Renal pelvis (tissue), 4 donors: ENCODE results near the gene STON2. TPM values are rescaled to one million over a fixed set of nuclear protein-coding genes. Genes with fewer than 3 reads are reported as not detected.
"Not testable (repeated sequence)": the region's sequence is repeated elsewhere in the genome, so short reads cannot be mapped to it uniquely, and the experiment has no call there.

Experiments used
- DNase-seq: peaks from one replicate; pipeline ENCODE4 v3.0.0-alpha.2; 2013
- polyA plus RNA-seq, 3 donors: library from polyadenylated mRNA; unstranded; fragments of 120-200 nt; gene quantifications; one replicate each; pipeline ENCODE4 v1.2.1, GENCODE V29; 2013; ENCODE audit not compliant: insufficient read length in 3 of 3

STON2 gene
- polyA plus RNA-seq, 3 donors, result 39.6 to 68.3 (median 54.3) TPM

DNA sequence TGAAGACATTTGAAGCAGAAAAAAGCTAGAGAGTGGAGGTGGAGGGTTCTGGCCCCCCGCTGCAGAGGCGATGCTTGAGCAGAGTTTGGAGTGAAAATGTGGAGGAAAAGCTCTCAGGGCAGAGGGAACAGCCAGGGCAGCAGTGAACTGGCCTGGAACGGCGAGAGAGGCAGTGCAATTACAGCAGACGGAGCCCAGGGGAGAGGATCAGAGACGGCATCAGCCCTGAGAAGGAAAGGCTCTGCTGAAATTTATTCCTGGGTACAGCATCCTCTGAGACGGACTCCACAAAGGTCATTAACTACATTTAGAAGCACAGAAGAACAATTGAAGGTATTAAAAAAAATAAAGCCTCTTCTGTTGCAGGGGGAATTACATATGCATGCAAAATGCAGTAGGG, 14.2 kb downstream of the STON2 start:
- no peak for DNase-seq

DNA sequence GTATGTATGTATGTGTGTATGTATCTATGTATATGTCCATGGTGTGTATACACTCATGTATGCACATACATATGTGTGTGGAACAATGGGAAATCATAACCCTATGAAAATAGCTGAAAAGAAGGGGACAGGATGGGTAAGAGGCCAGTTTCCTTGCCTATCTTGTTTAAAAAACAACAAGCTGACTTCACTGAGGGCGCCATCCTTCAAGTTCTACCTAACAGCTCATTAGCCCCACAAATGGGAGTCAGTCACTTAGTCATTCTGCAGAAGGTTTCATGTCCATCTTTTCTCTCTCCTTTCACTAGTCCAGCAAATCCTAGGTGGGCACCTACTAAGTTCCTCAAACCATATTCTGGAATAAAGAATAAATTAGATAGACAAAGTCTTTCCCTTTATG, 14.7 kb downstream of the STON2 start:
- DNase-seq, result no peak

- peak; percentile 64 for DNase-seq
Measured at GRCh38 chr14:81384900-81385299, 15.2 kb downstream of the STON2 start.

GRCh38 chr14:81382517-81383225, 17.5 kb downstream of the STON2 start:
- DNase-seq, result no peak

DNA sequence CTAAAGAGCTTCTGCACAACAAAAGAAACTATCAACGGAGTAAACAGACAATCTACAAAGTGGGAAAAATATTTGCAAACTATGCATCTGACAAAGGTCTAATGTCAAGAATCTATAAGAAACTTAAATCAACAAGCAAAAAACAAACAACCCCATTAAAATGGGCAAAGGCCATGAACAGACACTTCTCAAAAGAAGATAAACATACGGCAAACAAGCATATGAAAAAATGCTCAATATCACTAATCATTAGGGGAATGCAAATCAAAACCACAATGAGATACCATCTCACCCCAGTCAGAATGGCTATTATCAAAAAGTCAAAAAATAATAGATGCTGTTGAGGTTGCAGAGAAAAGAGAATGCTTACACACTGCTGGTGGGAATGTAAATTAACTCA, 20.1 kb downstream of the STON2 start:
- not testable (repeated sequence) for DNase-seq

DNA sequence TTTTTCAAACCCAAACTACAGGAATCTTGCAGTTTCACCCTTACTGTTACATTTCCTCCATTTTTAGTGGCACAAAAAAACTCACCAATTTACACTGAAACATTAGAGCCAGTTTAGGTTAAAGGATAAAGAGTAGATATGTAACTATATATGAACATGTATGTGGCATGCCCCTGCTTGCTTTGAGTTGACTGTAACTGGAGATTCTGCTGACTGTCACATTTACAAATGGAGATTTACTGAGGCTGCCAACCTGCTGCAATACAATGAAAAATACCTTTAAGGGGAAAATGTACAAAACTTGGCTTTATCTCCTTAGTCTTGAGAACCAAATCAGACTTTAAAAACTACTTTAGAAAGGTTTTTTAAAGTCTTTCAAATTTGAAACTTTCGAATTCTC, 28.3 kb downstream of the STON2 start:
- DNase-seq, result no peak

DNA sequence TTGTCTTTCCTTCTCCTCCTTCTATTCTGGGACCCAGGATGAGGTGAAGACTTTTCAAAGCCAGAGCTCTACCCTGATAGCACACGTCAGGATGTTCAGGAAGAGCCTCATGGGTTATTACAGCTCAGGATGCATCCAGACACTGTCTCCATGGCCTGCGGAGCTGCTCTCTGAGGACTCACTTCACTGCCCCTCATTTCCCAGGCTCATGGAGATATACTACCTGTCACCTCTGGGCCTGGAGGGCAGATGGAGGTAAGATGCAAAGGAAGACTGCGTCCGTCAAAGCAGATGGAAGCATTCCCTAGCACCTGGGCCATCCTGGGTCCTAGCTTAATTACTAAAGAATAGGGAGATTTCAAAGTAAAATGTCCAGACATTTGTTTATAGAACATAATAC, 32.6 kb downstream of the STON2 start:
- DNase-seq, result peak; percentile 27

DNA sequence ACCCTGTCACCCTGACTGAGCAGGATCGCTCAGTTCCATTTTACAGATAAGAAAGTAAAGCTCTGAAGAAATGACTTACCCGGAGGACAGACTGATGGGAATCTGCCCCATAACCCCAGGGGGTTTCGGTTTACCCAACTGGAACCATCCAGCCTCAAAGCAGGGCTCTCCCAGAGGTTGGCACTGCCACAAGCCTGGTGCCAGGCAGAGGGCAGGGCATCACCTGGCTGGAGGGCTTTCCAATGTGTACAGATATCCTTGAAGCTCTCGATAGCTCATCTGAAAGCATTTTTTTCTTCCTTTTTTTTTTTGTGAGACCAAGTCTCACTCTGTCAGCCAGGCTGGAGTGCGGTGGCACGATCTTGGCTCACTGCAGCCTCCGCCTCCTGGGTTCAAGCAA, 33.2 kb downstream of the STON2 start:
- no peak for DNase-seq

DNA sequence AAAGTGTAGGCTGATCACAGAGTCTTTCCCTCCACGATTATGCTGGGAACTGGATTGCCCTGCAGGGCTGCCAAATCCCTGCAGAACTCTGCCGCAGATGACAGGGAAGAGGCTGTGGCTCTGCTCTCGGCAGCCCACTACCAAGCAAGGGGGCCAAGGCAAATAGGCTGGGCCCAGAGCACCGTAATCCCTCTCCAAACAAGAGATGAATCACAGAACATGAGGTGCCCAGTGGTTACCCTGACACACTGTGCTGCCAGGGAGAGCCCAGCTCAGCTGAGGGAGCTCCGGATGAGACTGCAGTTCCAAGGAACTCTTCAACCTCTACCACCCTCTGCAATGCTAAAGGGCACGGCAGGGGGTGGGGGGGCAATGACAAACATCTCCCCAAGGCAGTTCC, 33.9 kb downstream of the STON2 start:
- no peak for DNase-seq

- DNase-seq, result no peak
Measured at GRCh38 chr14:81363746-81364378, 36.3 kb downstream of the STON2 start.

GRCh38 chr14:81353691-81354323, 46.3 kb downstream of the STON2 start:
- DNase-seq, result no peak

- no peak for DNase-seq
Measured at GRCh38 chr14:81352413-81352812, 47.7 kb downstream of the STON2 start.

DNA sequence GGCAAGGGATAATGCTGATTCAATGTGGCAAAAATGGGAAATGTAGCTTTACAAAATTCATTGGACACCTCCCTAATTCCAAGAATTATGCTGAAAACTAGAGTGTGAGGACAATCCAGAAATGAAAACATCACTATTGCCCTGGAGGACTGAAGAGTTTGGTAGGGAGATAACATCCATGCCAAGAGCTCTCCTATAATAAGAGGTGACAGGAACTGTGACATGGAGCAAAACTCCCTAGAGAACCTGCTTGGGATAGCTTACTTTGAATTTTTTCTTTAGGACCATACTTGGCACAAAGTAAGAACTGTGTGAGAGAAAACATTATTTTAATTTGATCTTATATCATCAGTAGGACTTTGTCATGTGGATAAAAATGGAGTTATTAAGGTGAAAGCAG, 48.9 kb downstream of the STON2 start:
- no peak for DNase-seq

GRCh38 chr14:81350344-81351130, 49.6 kb downstream of the STON2 start:
- DNase-seq, result no peak

- no peak for DNase-seq
Measured at GRCh38 chr14:81348061-81348460, 52.1 kb downstream of the STON2 start.

GRCh38 chr14:81345781-81346180, 54.3 kb downstream of the STON2 start:
- no peak for DNase-seq

- DNase-seq, result no peak
Measured at GRCh38 chr14:81344481-81345160, 55.5 kb downstream of the STON2 start.

- DNase-seq, result no peak
Measured at GRCh38 chr14:81343701-81344100, 56.4 kb downstream of the STON2 start.

DNA sequence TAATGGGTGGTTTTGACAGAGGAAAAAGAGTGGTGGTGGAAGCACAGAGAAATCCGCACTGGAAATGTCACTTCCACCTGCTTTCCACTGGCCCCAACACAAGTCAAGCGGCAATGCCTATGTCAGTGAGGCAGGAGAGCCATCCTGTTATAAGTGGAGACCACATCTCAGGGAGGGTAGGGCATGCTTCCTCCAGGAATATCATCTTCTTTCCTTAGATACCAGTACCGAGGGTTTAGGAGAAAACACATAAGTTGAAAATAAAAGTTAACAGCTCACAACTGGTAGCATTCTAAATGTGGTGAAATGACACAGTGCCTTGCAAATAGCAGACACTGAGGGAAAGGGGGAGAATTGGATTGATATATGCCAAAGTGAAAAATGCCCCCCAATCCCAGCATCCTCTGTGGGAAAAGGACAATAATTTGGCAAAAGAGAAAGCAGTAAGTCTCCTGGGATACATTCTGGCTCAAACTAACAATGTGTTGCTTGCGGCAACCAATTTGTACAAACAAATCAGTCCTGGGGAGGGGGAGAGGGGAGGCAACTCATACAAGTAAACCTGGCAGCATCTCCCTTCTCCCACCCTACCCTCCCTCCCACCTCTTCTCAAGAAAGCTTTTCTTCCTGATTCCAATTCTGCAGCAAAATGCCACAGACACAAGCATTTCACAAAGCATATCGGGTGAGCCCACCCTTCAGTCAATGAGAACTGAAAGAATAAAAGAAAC, 57.1 kb downstream of the STON2 start:
- no peak for DNase-seq

DNA sequence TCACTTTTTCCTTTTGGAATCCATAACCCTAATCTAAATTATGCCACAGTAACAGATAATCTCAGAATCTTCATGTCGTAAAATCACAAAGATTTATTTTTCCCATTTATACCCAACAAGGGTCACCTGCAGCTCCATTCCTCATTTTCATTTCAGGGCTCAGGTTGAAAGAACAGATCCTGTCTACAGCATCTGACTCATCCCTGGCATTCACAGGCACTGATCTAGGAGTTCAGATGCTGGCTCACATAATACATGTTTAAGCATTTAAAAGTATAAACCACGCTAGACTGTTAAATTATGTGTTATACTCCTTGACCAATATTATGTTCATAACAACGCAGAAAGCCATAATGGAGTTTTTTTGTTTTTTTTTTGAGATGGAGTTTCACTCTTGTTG, 58.3 kb downstream of the STON2 start:
- no peak for DNase-seq

DNA sequence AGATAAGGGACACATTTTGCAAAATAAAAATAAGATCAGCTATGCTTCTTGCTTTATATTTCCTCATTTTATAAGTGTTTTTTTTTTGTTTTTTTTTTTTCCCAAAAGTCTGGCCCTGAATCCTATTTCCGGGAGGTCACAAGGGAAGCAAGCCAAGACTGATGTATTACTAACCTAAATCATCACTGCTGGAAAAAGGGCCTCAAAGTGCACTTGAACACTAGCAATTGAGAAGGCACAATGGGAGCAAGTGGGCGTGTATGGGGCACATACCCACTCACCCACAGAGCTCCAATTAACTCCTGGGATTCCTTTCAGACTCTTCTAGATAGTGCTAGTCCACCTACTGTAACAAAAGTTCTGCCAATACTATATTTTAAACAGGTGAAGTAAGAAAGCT, 58.8 kb downstream of the STON2 start:
- DNase-seq, result no peak
